K562 (cell line): Measurements from ENCODE around the gene TPO. TPM values are rescaled to one million over a fixed set of nuclear protein-coding genes. Genes with fewer than 3 reads are reported as not detected.

Source experiments
- ATAC-seq: fragments of 200-7000 bp; cut with Tn5 transposase; 3 replicates; pipeline ENCODE4 v1.9.1; 2020; ENCODE audit warnings: moderate library complexity
- BruUV-seq: library from RNA; stranded (reverse); fragments of 400-500 nt; replicated peaks from 2 replicates; lab custom pipeline; 2021; lab: Mats Ljungman, UMichigan
- CTCF ChIA-PET: fragments of 300-600 bp; formaldehyde crosslinking; extraction: SDS; loops from one replicate; lab custom pipeline; 2021; ENCODE audit warnings: low intra/inter-chr PET ratio; lab: Yijun Ruan, JAX
- POLR2A ChIA-PET: fragments of 300-600, 350-650 bp; sonication (Branson Sonifier 250); formaldehyde crosslinking; extraction: SDS; loops from one replicate; lab custom pipeline; 2021; ENCODE audit warnings: antibody characterized with exemption, inconsistent platforms; lab: Yijun Ruan, JAX
- DNase-seq, 4 experiments: peaks; one replicate each; pipeline versions ENCODE4 v3.0.0 to v3.0.0-alpha.2; 2011 to 2018; ENCODE audit warnings: low spot score in 3 of 4, mixed read lengths in 3 of 4; ENCODE audit errors: extremely low read depth in 1 of 4
- FAIRE-seq: peaks from 2 replicates; lab custom pipeline; 2011; peaks lifted over from hg19 to GRCh38; lab: Jason Lieb, UNC
- H2AFZ ChIP-seq: 2 replicates; pipeline ENCODE4 v1.6.0; 2011; ENCODE audit warnings: low read depth, low read length, control low read depth, inconsistent platforms
- H3K27ac ChIP-seq: fragments of 200-600 bp; 3 replicates; pipeline ENCODE4 v1.8.0; 2011; ENCODE audit warnings: low read depth, mild to moderate bottlenecking, control low read depth, inconsistent platforms, low read length, moderate library complexity, mixed read lengths; ENCODE audit errors: extremely low read depth
- H3K27me3 ChIP-seq, 2 experiments: fragments of 300-600 bp in 1 of 2; 2 replicates in 1 of 2; 3 replicates in 1 of 2; pipeline versions ENCODE4 v1.6.0 to v1.8.0; 2011; ENCODE audit warnings: inconsistent platforms in 2 of 2, low read length in 2 of 2, mild to moderate bottlenecking in 1 of 2, mixed read lengths in 1 of 2, moderate library complexity in 1 of 2; ENCODE audit not compliant: control insufficient read depth in 2 of 2, insufficient read depth in 2 of 2
- H3K36me3 ChIP-seq: fragments of 300-600 bp; 3 replicates; pipeline ENCODE4 v1.8.0; 2011; ENCODE audit warnings: mild to moderate bottlenecking, low read length, inconsistent platforms; ENCODE audit not compliant: control insufficient read depth, insufficient read depth
- H3K4me1 ChIP-seq, 2 experiments: fragments of 200-600 bp in 1 of 2; replicated peaks in 1 of 2; 2 replicates in 1 of 2; 3 replicates in 1 of 2; pipeline versions ENCODE4 v1.5.1 to v1.8.0; 2011; ENCODE audit warnings: inconsistent platforms in 2 of 2, low read length in 2 of 2, mild to moderate bottlenecking in 1 of 2, mixed read lengths in 1 of 2, moderate library complexity in 1 of 2; ENCODE audit not compliant: control insufficient read depth in 2 of 2, insufficient read depth in 2 of 2
- H3K4me2 ChIP-seq: 2 replicates; pipeline ENCODE4 v1.6.1; 2011; ENCODE audit warnings: low read length, control low read depth, inconsistent platforms, mixed read lengths; ENCODE audit not compliant: insufficient read depth
- H3K4me3 ChIP-seq: fragments of 200-600 bp; sonication (generic), shearing (Covaris generic); 2 replicates; pipeline ENCODE4 v1.5.1; 2016; ENCODE audit warnings: control low read depth, inconsistent platforms
- H3K79me2 ChIP-seq: fragments of 200-600 bp; 3 replicates; pipeline ENCODE4 v1.8.0; 2011; ENCODE audit warnings: low read length, inconsistent platforms; ENCODE audit not compliant: control insufficient read depth, insufficient read depth
- H3K9ac ChIP-seq, 2 experiments: 2 replicates each; pipeline versions ENCODE4 v1.6.0 to v1.6.1; 2011; ENCODE audit warnings: low read depth in 2 of 2, low read length in 2 of 2, control low read depth in 1 of 2, inconsistent platforms in 1 of 2, mild to moderate bottlenecking in 1 of 2, mixed read lengths in 1 of 2; ENCODE audit not compliant: insufficient read depth in 1 of 2
- H3K9me1 ChIP-seq: one replicate; pipeline ENCODE4 v1.6.0; 2011; ENCODE audit warnings: inconsistent platforms, mild to moderate bottlenecking, low read length, moderate library complexity; ENCODE audit not compliant: control insufficient read depth, insufficient read depth
- H3K9me3 ChIP-seq: replicated peaks from 2 replicates; pipeline ENCODE4 v1.5.1; 2011; ENCODE audit warnings: low read depth, low read length, inconsistent platforms; ENCODE audit not compliant: control insufficient read depth, insufficient read depth
- H4K20me1 ChIP-seq: replicated peaks from 2 replicates; pipeline ENCODE4 v1.6.1; 2011; ENCODE audit warnings: low read length, inconsistent platforms, mixed read lengths; ENCODE audit not compliant: control insufficient read depth, insufficient read depth
- ATF2 ChIP-seq: sonication (generic); formaldehyde crosslinking; IDR thresholded peaks from 2 replicates; pipeline ENCODE4 v1.8.1; 2022; ENCODE audit warnings: missing genetic modification reagents
- BRCA1 ChIP-seq, 2 experiments: fragments of 450-650 bp in 1 of 2; sonication (generic) in 1 of 2; formaldehyde crosslinking in 1 of 2; IDR thresholded peaks; 2 replicates each; pipeline versions ENCODE4 v1.5.0 to v1.6.1; 2017 to 2020; ENCODE audit warnings: mild to moderate bottlenecking in 1 of 2, missing genetic modification reagents in 1 of 2
- CTBP1 ChIP-seq: fragments of 450-650 bp; IDR thresholded peaks from 2 replicates; pipeline ENCODE4 v1.6.1; 2016; ENCODE audit warnings: borderline replicate concordance
- FOXK1 ChIP-seq: sonication (generic); formaldehyde crosslinking; IDR thresholded peaks from 2 replicates; pipeline ENCODE4 v1.8.0; 2022; ENCODE audit warnings: missing genetic modification reagents, mild to moderate bottlenecking, borderline replicate concordance
- GTF3C2 ChIP-seq: IDR thresholded peaks from 3 replicates; pipeline ENCODE4 v1.6.1; 2011; ENCODE audit warnings: borderline replicate concordance, mild to moderate bottlenecking, moderate library complexity; ENCODE audit not compliant: insufficient read length; ENCODE audit errors: extremely low read depth
- HMG20A ChIP-seq: fragments of 450-650 bp; formaldehyde crosslinking; conservative IDR thresholded peaks from 2 replicates; pipeline ENCODE4 v1.4.0; 2020; ENCODE audit warnings: mild to moderate bottlenecking, mixed read lengths
- PHB ChIP-seq: fragments of 250-450 bp; sonication (Bioruptor Pico); IDR thresholded peaks from 2 replicates; pipeline ENCODE4 v1.5.0; 2021
- POU5F1 ChIP-seq: fragments of 150-350 bp; IDR thresholded peaks from 2 replicates; pipeline ENCODE4 v1.6.1; 2014; ENCODE audit warnings: borderline replicate concordance, low read length, low read depth, mild to moderate bottlenecking; ENCODE audit not compliant: partially characterized antibody
- PRPF4 ChIP-seq: fragments of 200-400 bp; formaldehyde crosslinking; IDR thresholded peaks from one replicate; pipeline ENCODE4 v1.6.1; 2017; ENCODE audit warnings: low read length, low read depth, mild to moderate bottlenecking; ENCODE audit not compliant: insufficient read depth, poor library complexity, severe bottlenecking
- RBFOX2 ChIP-seq: fragments of 200-400 bp; formaldehyde crosslinking; IDR thresholded peaks from 2 replicates; pipeline ENCODE4 v1.6.1; 2017; ENCODE audit warnings: low read depth, mild to moderate bottlenecking, low read length, moderate library complexity
- TAF9B ChIP-seq: fragments of 450-650 bp; IDR thresholded peaks from 2 replicates; pipeline ENCODE4 v1.6.1; 2018; ENCODE audit warnings: mild to moderate bottlenecking; ENCODE audit not compliant: partially characterized antibody
- ZFP36 ChIP-seq: fragments of 150-350 bp; IDR thresholded peaks from 2 replicates; pipeline ENCODE4 v1.6.1; 2018; ENCODE audit warnings: low read length, low read depth; ENCODE audit not compliant: partially characterized antibody
- ZNF174 ChIP-seq: fragments of 250-450 bp; sonication (Bioruptor Pico); IDR thresholded peaks from 2 replicates; pipeline ENCODE4 v1.4.0; 2020; ENCODE audit warnings: mild to moderate bottlenecking
- ZNF764 ChIP-seq: fragments of 250-450 bp; sonication (Bioruptor Pico); IDR thresholded peaks from 2 replicates; pipeline ENCODE4 v1.4.0; 2020; ENCODE audit warnings: low read depth, mild to moderate bottlenecking, moderate library complexity
- ZZZ3 ChIP-seq: fragments of 450-650 bp; IDR thresholded peaks from 2 replicates; pipeline ENCODE4 v1.6.1; 2016; ENCODE audit warnings: antibody characterized with exemption, mild to moderate bottlenecking, moderate library complexity
- WGBS: fragments of 100-300 bp; shearing (Covaris generic); methylation state at CpG from one replicate; pipeline ENCODE4 v1.1.6; 2016; ENCODE audit warnings: low coverage, mixed read lengths; ENCODE audit not compliant: insufficient coverage; ENCODE audit errors: missing lambda C conversion rate; 5-methylcytosine and 5-hydroxymethylcytosine counted together
- in situ Hi-C: fragments of 300-500 bp; cut with MboI; formaldehyde crosslinking; loops from 4 replicates; pipeline ENCODE4 v1.15.0; 2018; ENCODE audit warnings: inconsistent platforms, mixed read lengths
- intact Hi-C: fragments of 100-400 bp; cut with micrococcal nuclease; formaldehyde crosslinking; loops from 2 replicates; pipeline ENCODE4 v1.14.2; 2022
- polyA plus RNA-seq, 8 experiments: library from polyadenylated mRNA; depleted of rRNA in 4 of 8; stranded (reverse) in 5 of 8; unstranded in 3 of 8; fragments of >200 nt; fragmentation: Nextera tagmentation in 2 of 8; fragmentation: Illumina TruSeq in 1 of 8; extraction: Ambion mirVana in 2 of 8; extraction: Trizol in 1 of 8; gene quantifications; 2 replicates each; pipeline versions ENCODE4 v1.2.1 to v1.2.3, GENCODE V29; 2011 to 2014; ENCODE audit warnings: inconsistent platforms in 1 of 8, missing spikeins in 1 of 8
- total RNA-seq, 7 experiments: library from RNA; depleted of rRNA in 6 of 7; stranded (reverse); fragments of >200 nt in 6 of 7; fragmentation: Illumina TruSeq in 2 of 7; extraction: Trizol in 2 of 7; gene quantifications; 2 replicates each; pipeline versions ENCODE4 v1.2.1 to v1.2.3, GENCODE V29; 2011 to 2021; ENCODE audit warnings: low replicate concordance in 1 of 7

TPO gene
- total and polyA plus RNA-seq, 9 of the 15 experiments (the other 6 are each of a cell fraction or from before 2014, with no cell fraction given): not detected

GRCh38 chr2:1451422-1451821 is 38.2 kb downstream of the TPO start:
- FAIRE-seq (no peak), ATAC-seq (no peak), DNase-seq (no peak)
- Histone ChIP-seq H3K4me1 (no peaks in the 10 kb centered on the region), H3K79me2 (no peaks in the 10 kb centered on the region), H4K20me1 (no peaks in the 10 kb centered on the region), H3K27ac (no peak overlapping the region), H3K27me3 (peaks cover 7 to 20% of the 10 kb centered on the region in 2 experiments; a peak in 3 of 5 replicates), H3K9me1 (no peaks in the 10 kb centered on the region), H3K4me3 (no peak overlapping the region), H3K9me3 (no peaks in the 10 kb centered on the region), H3K36me3 (no peaks in the 10 kb centered on the region), H3K4me2 (no peak overlapping the region), H3K9ac (no peak overlapping the region), H2AFZ (no peak overlapping the region)
- intact Hi-C loops (no loop called here), in situ Hi-C loops (no loop called here)
- 1% methylated on average over 5 of the region's 5 CpGs for WGBS
- BruUV-seq: no TSS peak
- CTCF ChIA-PET: no interaction called here
- POLR2A ChIA-PET: interaction anchor here (1.0 kb wide), 1 partner anchor 10 kb away, joined by 3 read pairs; no protein-coding TSS in a partner anchor
- no peak for TF ChIP-seq CTBP1
- TF ChIP-seq HMG20A (CRISPR knock-in tag): no peak
- TF ChIP-seq PRPF4: no peak
- no peak for TF ChIP-seq TAF9B
- TF ChIP-seq ZNF764 (CRISPR knock-in tag): no peak
- TF ChIP-seq ZZZ3: no peak
- no peak for TF ChIP-seq PHB (CRISPR knock-in tag)
- no peak for TF ChIP-seq POU5F1
- TF ChIP-seq GTF3C2: no peak
- no peak for TF ChIP-seq RBFOX2
- no peak for TF ChIP-seq BRCA1 (IDR thresholded peaks at IDR 0.05)
- no peak for TF ChIP-seq BRCA1 (CRISPR knock-in tag; IDR thresholded peaks at IDR 0.05)
- no peak for TF ChIP-seq ZNF174 (CRISPR knock-in tag)
- no peak for TF ChIP-seq ATF2
- no peak for TF ChIP-seq FOXK1
- no peak for TF ChIP-seq ZFP36
